Measurements from ENCODE around the gene LRP1. TPM values are rescaled to one million over a fixed set of nuclear protein-coding genes. Genes with fewer than 3 reads are reported as not detected.
A peak's percentile ranks its signal among the peaks of the same experiment; 100 is the strongest.

LRP1 gene
- total and polyA plus RNA-seq, 3 experiments from 2014 or later, result 0.29 to 2.5 (median 2.3) TPM

GRCh38 chr12:57110104-57111030 is 17.9 kb upstream of the LRP1 start:
- H3K4me3 ChIP-seq (ENCODE audit: low read length), result peak overlapping the region; percentile 99
- H3K27ac ChIP-seq (ENCODE audit: low read depth, low read length), result peak overlapping the region; percentile 96
- Mint-ChIP-seq H3K36me3 (peaks cover 3 to 51% (median 7%) of the 10 kb centered on the region in 3 donors), H3K27me3 (peaks cover 0 to 9% of the 10 kb centered on the region in 2 donors), H3K27ac (peak overlapping the region; percentile 95 to 100 (median 98)), H3K4me1 (peaks cover 38 to 58% (median 50%) of the 10 kb centered on the region in 3 donors), H3K4me3 (peak overlapping the region; percentile 96 to 100 (median 99)), H3K9me3 (peaks cover 0 to 4% (median 0%) of the 10 kb centered on the region in 5 donors)
- H3K36me3 ChIP-seq (ENCODE audit: insufficient read depth, low read length), result peaks cover 24% of the 10 kb centered on the region
- H3K27me3 ChIP-seq (ENCODE audit: insufficient read depth, low read length, poor library complexity, severe bottlenecking), result no peaks in the 10 kb centered on the region
- peak; percentile 58 to 78 (median 63) for DNase-seq
- H3K9me3 ChIP-seq (ENCODE audit: low read length), result no peaks in the 10 kb centered on the region
- POLR2A ChIA-PET, result interaction anchor here (0.6 to 4.5 kb wide), 10 partner anchors 12 to 422 kb away, joined by 3 to 131 read pairs (median 10); partner anchors contain the start of genes LRP1, NAB2, NEMP1 and PTGES3
- CTCF ChIA-PET, result interaction anchor here (1.1 to 10.8 kb wide), 17 partner anchors 13 to 353 kb away, joined by 3 to 195 read pairs (median 14); partner anchors contain the start of genes LRP1, NAB2 and NEMP1
- peaks cover 32% of the 10 kb centered on the region for H3K4me1 ChIP-seq (ENCODE audit: insufficient read depth, low read length)

DNA sequence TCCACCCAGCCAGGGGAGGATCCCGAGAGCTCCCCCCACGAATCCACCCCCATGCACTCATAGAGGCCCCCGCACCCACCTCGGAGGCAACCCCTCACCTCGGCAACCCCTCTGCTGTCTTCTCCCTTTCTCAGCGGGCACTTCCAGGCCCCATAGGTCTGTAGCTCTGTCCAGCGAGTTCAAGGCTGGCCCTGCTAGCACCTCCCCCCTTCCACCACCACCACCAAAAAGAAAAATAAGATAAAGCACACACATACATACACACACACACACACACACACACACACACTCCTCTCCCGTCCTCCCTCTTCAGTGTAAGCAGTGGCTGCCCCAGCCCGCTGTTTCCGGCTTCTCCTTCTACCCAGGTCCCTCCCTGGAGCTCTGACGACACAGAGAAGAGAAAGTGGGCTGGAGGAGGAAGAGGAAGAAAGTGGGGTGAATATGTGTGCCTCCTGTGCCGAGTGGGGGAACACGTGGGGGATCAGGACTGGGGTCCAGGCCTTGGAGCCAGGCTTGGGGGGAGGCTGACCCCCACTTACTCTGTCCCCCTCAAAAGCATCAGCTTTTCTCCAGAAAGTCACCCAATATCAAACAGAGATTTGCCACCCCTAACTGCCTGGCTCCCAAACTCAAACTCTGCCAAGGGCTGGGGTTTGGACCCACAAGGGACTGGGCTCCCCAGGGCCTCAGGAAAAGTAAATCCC is 17.1 kb upstream of the LRP1 start, which contains the start of gene STAT6:
STAT6 (minus strand) TSS at position 332 of the 704 bp plus-strand sequence. CDS start 3,084 bp downstream, outside the sequence.
- Mint-ChIP-seq H3K4me1 (peaks cover 38 to 53% (median 50%) of the 10 kb centered on the region in 3 donors), H3K9me3 (peaks cover 0 to 4% (median 0%) of the 10 kb centered on the region in 5 donors), H3K27ac (peak within 1 kb of the TSS; percentile 95 to 100 (median 98)), H3K4me3 (peak within 1 kb of the TSS; percentile 96 to 100 (median 99)), H3K36me3 (peaks cover 3 to 43% (median 6%) of the 10 kb centered on the region in 3 donors), H3K27me3 (peaks cover 0 to 9% of the 10 kb centered on the region in 2 donors)
- CTCF ChIA-PET, result interaction anchor here (0.8 to 10.8 kb wide), 25 partner anchors 8 to 353 kb away, joined by 3 to 195 read pairs (median 8); partner anchors contain the start of genes LRP1, NAB2 and NEMP1
- H3K4me1 ChIP-seq (ENCODE audit: insufficient read depth, low read length), result peaks cover 32% of the 10 kb centered on the region
- peaks cover 18% of the 10 kb centered on the region for H3K36me3 ChIP-seq (ENCODE audit: insufficient read depth, low read length)
- peak within 1 kb of the TSS; percentile 96 for H3K27ac ChIP-seq (ENCODE audit: low read depth, low read length)
- peak; percentile 76 to 93 (median 88) for DNase-seq
- no peaks in the 10 kb centered on the region for H3K9me3 ChIP-seq (ENCODE audit: low read length)
- POLR2A ChIA-PET, result interaction anchor here (0.6 to 4.5 kb wide), 17 partner anchors 9 to 466 kb away, joined by 3 to 131 read pairs (median 5); partner anchors contain the start of genes ATP5F1B, LRP1, NAB2 and NACA
- H3K27me3 ChIP-seq (ENCODE audit: insufficient read depth, low read length, poor library complexity, severe bottlenecking), result no peaks in the 10 kb centered on the region
- H3K4me3 ChIP-seq (ENCODE audit: low read length), result peak within 1 kb of the TSS; percentile 99

DNA sequence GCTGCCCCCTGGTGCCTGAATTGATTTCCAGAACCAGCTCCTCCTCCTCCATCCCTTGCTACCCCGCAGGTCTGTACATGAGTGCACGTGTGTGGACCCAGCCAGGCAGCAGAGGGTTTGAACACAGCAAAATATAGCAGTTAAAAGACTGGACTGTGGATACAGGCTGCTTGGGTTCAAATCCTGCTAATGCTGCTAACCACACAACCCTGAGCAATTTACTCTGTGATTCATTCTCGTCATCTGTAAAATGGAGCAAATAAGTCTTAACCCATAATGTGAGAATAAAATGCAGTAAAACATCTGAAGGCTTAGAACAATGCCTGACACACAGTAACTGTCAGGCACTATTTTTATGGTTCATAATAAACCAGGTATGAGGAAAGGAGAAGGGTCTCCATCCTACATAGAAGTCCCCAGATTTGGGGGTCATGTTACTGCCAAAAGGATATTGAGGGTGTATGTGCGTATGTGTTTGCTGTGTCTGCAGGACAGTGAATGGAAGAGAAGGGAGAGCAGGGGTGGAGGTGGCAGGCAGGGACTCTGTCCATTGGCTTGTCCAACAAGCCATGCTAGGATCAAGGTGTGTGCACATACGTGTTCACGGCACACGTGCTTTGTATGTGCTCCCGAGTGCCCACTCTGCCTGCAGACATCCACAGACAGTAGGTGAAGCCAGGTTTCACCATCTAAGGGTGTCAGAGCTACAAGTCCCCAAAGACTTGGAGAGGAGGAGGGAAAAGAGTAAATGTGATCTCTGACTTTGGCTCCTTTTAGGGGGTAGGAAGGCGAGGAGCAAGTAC is 15.6 kb upstream of the LRP1 start:
- H3K4me1 ChIP-seq (ENCODE audit: insufficient read depth, low read length), result peaks cover 26% of the 10 kb centered on the region
- no peaks in the 10 kb centered on the region for H3K9me3 ChIP-seq (ENCODE audit: low read length)
- no peak for DNase-seq
- peaks cover 3% of the 10 kb centered on the region for H3K36me3 ChIP-seq (ENCODE audit: insufficient read depth, low read length)
- peak overlapping the region; percentile 95 to 100 (median 98) for H3K27ac Mint-ChIP-seq
- peak overlapping the region; percentile 96 for H3K27ac ChIP-seq (ENCODE audit: low read depth, low read length)
- peak overlapping the region; percentile 99 for H3K4me3 ChIP-seq (ENCODE audit: low read length)
- peak overlapping the region; percentile 96 to 100 (median 99) for H3K4me3 Mint-ChIP-seq
- H3K4me1 Mint-ChIP-seq, result peaks cover 31 to 37% (median 35%) of the 10 kb centered on the region in 3 donors
- peaks cover 0 to 27% (median 3%) of the 10 kb centered on the region in 3 donors for H3K36me3 Mint-ChIP-seq
- CTCF ChIA-PET, result interaction anchor here (0.6 to 10.8 kb wide), 30 partner anchors 9 to 355 kb away, joined by 3 to 195 read pairs (median 6); partner anchors contain the start of genes LRP1, NAB2 and NEMP1
- no peaks in the 10 kb centered on the region for H3K27me3 ChIP-seq (ENCODE audit: insufficient read depth, low read length, poor library complexity, severe bottlenecking)
- peaks cover 0 to 9% of the 10 kb centered on the region in 2 donors for H3K27me3 Mint-ChIP-seq
- peaks cover 0 to 4% (median 0%) of the 10 kb centered on the region in 5 donors for H3K9me3 Mint-ChIP-seq
- POLR2A ChIA-PET, result interaction anchor here (0.6 to 4.5 kb wide), 19 partner anchors 8 to 635 kb away, joined by 3 to 131 read pairs (median 7); partner anchors contain the start of genes LRP1, NAB2, NACA and NEMP1

GRCh38 chr12:57116580-57117281 is 11.6 kb upstream of the LRP1 start:
- Histone ChIP-seq H3K4me1 (ENCODE audit: insufficient read depth, low read length) (peaks cover 4% of the 10 kb centered on the region), H3K9me3 (ENCODE audit: low read length) (no peaks in the 10 kb centered on the region), H3K4me3 (ENCODE audit: low read length) (no peak overlapping the region), H3K27me3 (ENCODE audit: insufficient read depth, low read length, poor library complexity, severe bottlenecking) (no peaks in the 10 kb centered on the region), H3K36me3 (ENCODE audit: insufficient read depth, low read length) (no peaks in the 10 kb centered on the region), H3K27ac (ENCODE audit: low read depth, low read length) (no peak overlapping the region)
- ChIA-PET CTCF (interaction anchor here (1.0 to 4.7 kb wide), 5 partner anchors 12 to 108 kb away, joined by 3 to 30 read pairs (median 3); partner anchors contain the start of gene LRP1), POLR2A (no interaction called here)
- Mint-ChIP-seq H3K36me3 (peaks cover 0 to 4% (median 1%) of the 10 kb centered on the region in 3 donors), H3K9me3 (peaks cover 0 to 4% (median 0%) of the 10 kb centered on the region in 5 donors), H3K27ac (peak overlapping the region in 1 of 8 donors; percentile 19), H3K27me3 (peaks cover 0 to 4% of the 10 kb centered on the region in 2 donors), H3K4me1 (peaks cover 6 to 11% (median 11%) of the 10 kb centered on the region in 3 donors), H3K4me3 (peak overlapping the region in 1 of 7 donors; percentile 10)
- DNase-seq, result peak in 1 of 5 donors; percentile 10

DNA sequence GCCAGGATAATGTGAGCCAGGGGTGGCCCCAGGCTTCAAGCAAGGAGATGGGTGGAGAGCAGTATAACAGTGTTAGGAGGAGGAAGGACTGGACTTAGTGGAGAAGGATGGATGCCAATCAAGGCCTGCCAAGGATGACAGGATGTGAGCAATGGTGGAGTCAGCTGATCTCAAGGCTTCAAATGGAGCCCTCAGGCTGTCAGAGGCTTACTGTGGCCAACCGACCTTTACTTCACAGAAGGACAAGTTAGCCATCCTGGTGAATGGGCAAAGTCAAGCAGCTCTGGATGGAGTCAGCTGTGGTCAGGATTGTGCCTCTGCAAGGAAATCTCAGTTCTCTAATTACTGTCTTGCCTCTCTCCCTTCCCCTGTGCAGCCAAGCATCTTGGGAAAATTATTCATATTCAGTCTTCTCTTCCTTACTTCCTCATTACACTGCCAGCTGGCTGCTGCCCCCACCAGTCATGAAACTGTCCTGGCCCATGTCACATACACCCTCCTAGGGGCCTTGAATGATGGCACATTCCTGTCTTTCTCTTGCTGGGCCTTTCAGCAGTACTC is 9.5 kb upstream of the LRP1 start:
- H3K4me3 ChIP-seq (ENCODE audit: low read length), result no peak overlapping the region
- no peaks in the 10 kb centered on the region for H3K27me3 ChIP-seq (ENCODE audit: insufficient read depth, low read length, poor library complexity, severe bottlenecking)
- ChIA-PET POLR2A (no interaction called here), CTCF (interaction anchor here (1.0 to 4.7 kb wide), 2 partner anchors 49 to 69 kb away, joined by 3 to 30 read pairs; partner anchors contain the start of gene MYO1A)
- peaks cover 0 to 2% of the 10 kb centered on the region in 2 donors for H3K27me3 Mint-ChIP-seq
- no peak overlapping the region for H3K4me3 Mint-ChIP-seq
- peak in 1 of 5 donors; percentile 9 for DNase-seq
- no peaks in the 10 kb centered on the region for H3K9me3 ChIP-seq (ENCODE audit: low read length)
- H3K9me3 Mint-ChIP-seq, result no peaks in the 10 kb centered on the region
- no peaks in the 10 kb centered on the region for H3K4me1 Mint-ChIP-seq
- H3K36me3 ChIP-seq (ENCODE audit: insufficient read depth, low read length), result no peaks in the 10 kb centered on the region
- no peaks in the 10 kb centered on the region for H3K4me1 ChIP-seq (ENCODE audit: insufficient read depth, low read length)
- H3K36me3 Mint-ChIP-seq, result peaks cover 0 to 2% (median 0%) of the 10 kb centered on the region in 3 donors
- H3K27ac ChIP-seq (ENCODE audit: low read depth, low read length), result no peak overlapping the region
- peak overlapping the region in 3 of 8 donors; percentile 20 to 62 (median 52) for H3K27ac Mint-ChIP-seq

- H3K27me3 ChIP-seq (ENCODE audit: insufficient read depth, low read length, poor library complexity, severe bottlenecking), result no peaks in the 10 kb centered on the region
- H3K36me3 ChIP-seq (ENCODE audit: insufficient read depth, low read length), result no peaks in the 10 kb centered on the region
- no peaks in the 10 kb centered on the region for H3K9me3 ChIP-seq (ENCODE audit: low read length)
- no peak overlapping the region for H3K4me3 Mint-ChIP-seq
- H3K36me3 Mint-ChIP-seq, result peaks cover 0 to 2% (median 0%) of the 10 kb centered on the region in 3 donors
- no peaks in the 10 kb centered on the region for H3K9me3 Mint-ChIP-seq
- H3K27me3 Mint-ChIP-seq, result peaks cover 0 to 3% of the 10 kb centered on the region in 2 donors
- H3K27ac ChIP-seq (ENCODE audit: low read depth, low read length), result no peak overlapping the region
- POLR2A ChIA-PET, result interaction anchor here (0.6 kb wide), 2 partner anchors 49 to 439 kb away, joined by 4 read pairs; no protein-coding TSS in a partner anchor
- H3K27ac Mint-ChIP-seq, result no peak overlapping the region
- no peak for DNase-seq
- H3K4me1 ChIP-seq (ENCODE audit: insufficient read depth, low read length), result no peaks in the 10 kb centered on the region
- no peak overlapping the region for H3K4me3 ChIP-seq (ENCODE audit: low read length)
- peaks cover 0 to 5% (median 2%) of the 10 kb centered on the region in 3 donors for H3K4me1 Mint-ChIP-seq
- CTCF ChIA-PET, result interaction anchor here (3.7 to 8.0 kb wide), 2 partner anchors 10 to 49 kb away, joined by 17 to 63 read pairs; partner anchors contain the start of gene STAT6
These were observed 8.8 kb upstream of the LRP1 start for GRCh38 chr12:57119294-57120085.

Data from CD8-positive, alpha-beta memory T cell (primary cell).